GM18873 (cell line): ENCODE results near the gene EXOC3L1.

ENCODE experiments used
- ATAC-seq: cut with Tn5 transposase; IDR thresholded peaks from one replicate; pipeline ENCODE4 v1.9.1; 2021; ENCODE audit warnings: mild to moderate bottlenecking, moderate library complexity, moderate number of reproducible peaks; ENCODE audit not compliant: unreplicated experiment, low FRiP score

EXOC3L1 gene

GRCh38 chr16:67183627-67184452 lies 6.1 kb downstream of the EXOC3L1 start, which contains the start of gene MATCAP1:
MATCAP1 (minus strand) TSS chr16:67183963; CDS start chr16:67180610, 3,353 bp downstream.
- peak; percentile 83 for ATAC-seq

DNA sequence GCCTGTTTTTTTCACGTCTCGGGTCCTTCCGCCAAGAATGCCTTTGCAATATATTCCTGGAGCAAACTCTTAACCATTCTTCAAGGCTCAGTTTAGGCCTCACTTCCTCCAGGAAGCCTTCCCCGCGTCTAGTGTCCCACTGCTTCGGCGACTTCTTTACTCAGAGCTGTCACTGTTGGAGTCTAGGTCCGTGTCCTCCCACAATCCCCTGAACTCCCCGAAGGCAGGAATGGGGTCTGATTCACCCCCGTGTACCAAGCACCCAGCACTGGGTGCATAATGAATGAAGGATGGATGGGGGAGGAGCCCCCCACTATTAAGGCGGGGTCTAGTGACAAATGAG lies 6.7 kb downstream of the EXOC3L1 start:
- no peak for ATAC-seq

GRCh38 chr16:67182288-67182687 lies 7.6 kb downstream of the EXOC3L1 start:
- no peak for ATAC-seq

GRCh38 chr16:67181346-67181745 lies 8.6 kb downstream of the EXOC3L1 start:
- ATAC-seq, result no peak

- no peak for ATAC-seq
Measured at GRCh38 chr16:67180166-67180565, 9.8 kb downstream of the EXOC3L1 start.

DNA sequence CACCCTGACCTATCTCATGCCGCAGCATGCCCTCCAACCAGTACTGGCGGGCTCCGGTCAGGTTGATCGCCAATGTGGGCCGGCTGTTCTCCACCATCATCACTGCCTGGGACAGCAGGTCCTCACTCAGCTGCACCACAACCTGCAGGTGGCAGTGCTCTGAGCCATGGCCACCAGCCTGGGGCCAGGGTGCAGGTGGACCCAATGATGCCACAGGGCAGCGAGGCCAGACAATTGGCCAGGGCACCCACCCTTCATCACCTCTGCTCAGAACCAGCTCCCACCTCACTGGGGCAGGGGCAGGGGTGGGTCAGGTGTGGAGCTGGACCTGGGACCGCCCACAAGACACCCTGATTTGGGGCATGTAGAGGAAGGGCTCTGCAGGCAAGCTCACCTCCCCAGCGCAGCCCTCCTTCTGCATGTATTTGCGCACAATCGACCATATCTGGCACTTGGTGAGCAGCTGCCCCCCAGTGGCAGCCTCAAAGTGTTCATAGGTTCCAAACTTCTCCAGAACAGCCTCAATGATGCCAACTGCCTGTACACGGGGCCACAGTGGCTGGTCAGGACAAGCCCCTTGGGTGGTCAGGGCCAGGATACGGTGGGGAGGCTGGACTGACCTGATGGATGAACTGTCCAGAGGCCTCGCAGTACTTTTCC lies 10.4 kb downstream of the EXOC3L1 start:
- no peak for ATAC-seq

GRCh38 chr16:67177743-67178699 lies 11.9 kb downstream of the EXOC3L1 start:
- no peak for ATAC-seq

GRCh38 chr16:67176662-67177061 lies 13.3 kb downstream of the EXOC3L1 start:
- ATAC-seq, result no peak

DNA sequence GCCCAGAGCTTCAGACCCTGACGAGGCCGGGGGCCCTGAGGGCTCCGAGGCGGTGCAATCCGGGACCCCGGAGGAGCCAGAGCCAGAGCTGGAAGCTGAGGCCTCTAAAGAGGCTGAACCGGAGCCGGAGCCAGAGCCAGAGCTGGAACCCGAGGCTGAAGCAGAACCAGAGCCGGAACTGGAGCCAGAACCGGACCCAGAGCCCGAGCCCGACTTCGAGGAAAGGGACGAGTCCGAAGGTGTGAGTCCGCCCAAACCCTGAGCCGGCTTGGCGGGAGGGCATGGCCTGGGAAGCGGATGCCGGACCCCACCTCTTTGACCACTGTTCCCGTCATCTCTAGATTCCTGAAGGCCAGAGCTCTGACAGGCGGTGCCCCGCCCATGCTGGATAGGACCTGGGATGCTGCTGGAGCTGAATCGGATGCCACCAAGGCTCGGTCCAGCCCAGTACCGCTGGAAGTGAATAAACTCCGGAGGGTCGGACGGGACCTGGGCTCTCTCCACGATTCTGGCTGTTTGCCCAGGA lies 15.2 kb downstream of the EXOC3L1 start:
- no peak for ATAC-seq

GRCh38 chr16:67173808-67174705 lies 15.9 kb downstream of the EXOC3L1 start:
- peak; percentile 39 for ATAC-seq

DNA sequence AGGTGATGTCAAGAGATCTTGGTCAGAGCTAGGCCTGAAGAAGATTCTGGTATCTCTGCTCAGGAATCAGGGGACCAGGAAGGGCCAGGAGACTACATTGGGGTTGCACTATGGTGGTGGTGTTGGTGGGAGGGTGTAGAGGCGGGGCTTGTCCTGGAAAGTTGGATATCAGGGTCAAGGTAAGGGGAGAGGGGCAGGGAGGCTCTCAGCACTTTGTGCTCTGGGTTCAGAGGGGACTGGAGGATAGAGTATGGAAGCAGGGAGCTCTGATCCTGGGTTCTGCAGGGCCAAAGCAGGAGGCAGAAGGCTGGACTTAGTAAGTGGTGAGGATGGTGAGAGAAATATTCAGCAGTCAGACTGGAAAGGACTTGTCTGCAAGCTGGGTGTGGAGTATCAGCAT lies 16.6 kb downstream of the EXOC3L1 start:
- no peak for ATAC-seq

DNA sequence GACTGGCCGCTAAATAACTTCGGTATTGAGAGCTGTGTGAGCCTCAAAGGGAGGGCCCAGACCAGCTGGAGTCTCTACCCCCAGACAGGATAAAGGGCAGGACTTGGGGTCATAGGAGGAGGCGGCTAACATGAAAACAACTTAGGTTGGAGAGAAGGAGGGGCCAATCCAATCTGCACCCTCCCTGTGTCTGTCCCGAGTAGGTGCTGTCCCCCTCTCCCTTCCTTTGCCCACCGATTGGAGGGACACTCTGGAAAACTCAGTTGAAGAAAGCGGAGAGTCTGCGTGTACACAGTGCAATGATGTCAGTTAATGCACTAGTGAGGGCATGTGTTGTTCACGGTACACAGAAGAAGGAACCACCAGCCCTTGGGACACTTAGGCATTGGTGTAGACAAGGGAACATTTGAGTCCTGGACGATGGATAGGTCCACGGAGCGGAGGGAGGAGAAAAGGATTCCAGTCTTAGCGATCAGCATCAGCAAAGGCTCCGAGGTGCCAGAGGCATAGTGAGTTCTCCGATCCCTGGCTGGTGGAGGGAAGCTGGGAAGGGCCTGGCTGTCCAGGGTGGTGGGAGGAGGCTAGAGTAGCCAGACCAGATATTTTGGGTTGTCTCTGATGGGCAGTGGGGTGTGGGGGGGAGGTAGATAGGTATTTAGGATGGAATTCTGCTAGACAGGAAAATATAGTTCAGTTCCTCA lies 18.8 kb downstream of the EXOC3L1 start:
- ATAC-seq, result no peak

GRCh38 chr16:67170168-67170948 lies 19.6 kb downstream of the EXOC3L1 start, which contains the start of gene NOL3:
NOL3 (plus strand) TSS chr16:67170538.
- ATAC-seq, result peak; percentile 48

- no peak for ATAC-seq
Measured at GRCh38 chr16:67169642-67170167, 20.2 kb downstream of the EXOC3L1 start.

- ATAC-seq, result no peak
Measured at GRCh38 chr16:67169011-67169451, 20.9 kb downstream of the EXOC3L1 start.

DNA sequence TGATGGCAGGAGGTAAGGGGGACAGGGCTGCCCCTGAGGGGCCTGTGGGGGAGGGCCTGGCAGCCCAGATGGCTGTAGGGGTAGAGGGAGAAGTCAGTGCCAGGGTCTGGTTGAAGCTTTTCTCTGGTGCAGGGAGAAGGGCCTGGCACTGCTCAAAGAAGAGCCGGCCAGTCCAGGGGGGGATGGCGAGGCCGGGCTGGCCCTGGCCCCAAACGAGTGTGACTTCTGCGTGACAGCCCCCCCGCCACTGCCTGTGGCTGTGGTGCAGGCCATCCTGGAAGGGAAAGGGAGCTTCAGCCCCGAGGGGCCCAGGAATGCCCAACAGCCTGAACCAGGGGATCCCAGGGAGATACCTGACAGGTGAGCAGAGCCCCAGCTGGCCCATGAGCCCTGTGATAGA lies 22.3 kb downstream of the EXOC3L1 start:
- ATAC-seq, result no peak

DNA sequence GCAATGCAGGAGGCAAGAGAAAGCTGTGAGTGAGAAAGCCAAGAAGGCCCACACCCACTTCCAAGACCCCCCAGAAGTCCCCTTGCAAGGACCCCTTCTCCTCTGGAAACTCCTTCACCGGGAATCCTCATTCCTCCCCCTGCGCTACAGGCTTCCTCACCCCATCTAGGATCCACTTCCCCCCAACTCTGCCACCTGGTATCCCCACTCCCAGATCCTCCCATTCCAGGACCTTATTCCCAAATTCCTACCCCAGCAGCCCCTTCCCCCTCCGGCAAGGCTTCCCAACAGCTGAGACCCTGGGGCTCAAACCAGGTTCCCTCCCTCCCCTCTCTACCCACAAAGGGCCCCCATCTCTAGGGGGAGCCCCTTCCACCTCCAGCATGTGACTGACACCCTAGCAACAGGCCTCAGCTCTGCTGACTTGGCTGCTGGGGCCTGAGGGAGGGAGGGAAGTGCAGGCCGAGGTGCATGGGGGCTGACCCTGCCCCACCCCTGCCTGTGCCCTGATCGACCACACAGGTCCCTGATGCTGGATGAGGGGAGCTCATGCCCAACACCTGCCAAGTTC lies 23.3 kb downstream of the EXOC3L1 start:
- ATAC-seq, result no peak
